Prostate gland (tissue), 2 donors: ENCODE results near the gene BNC2. TPM values are rescaled to one million over a fixed set of nuclear protein-coding genes. Genes with fewer than 3 reads are reported as not detected.

ENCODE experiments used
- DNase-seq: peaks from one replicate; pipeline ENCODE4 v3.0.0-alpha.2; 2019; ENCODE audit warnings: low spot score
- H3K27ac ChIP-seq, 2 donors: fragments of 200-600 bp; sonication (generic); 2 replicates each; pipeline ENCODE4 v1.5.1; 2017 to 2019
- H3K27me3 ChIP-seq: fragments of 200-600 bp; sonication (generic); replicated peaks from 2 replicates; pipeline ENCODE4 v1.5.1; 2019; ENCODE audit not compliant: insufficient read depth
- H3K36me3 ChIP-seq, 2 donors: fragments of 200-600 bp; sonication (generic); 1 replicate in 1 of 2; 2 replicates in 1 of 2; pipeline versions ENCODE4 v1.5.1 to v1.8.1; 2017 to 2019
- H3K4me1 ChIP-seq: fragments of 200-600 bp; sonication (generic); replicated peaks from 2 replicates; pipeline ENCODE4 v1.5.1; 2019
- H3K4me3 ChIP-seq, 2 donors: fragments of 200-600 bp; sonication (generic); 2 replicates each; pipeline ENCODE4 v1.5.1; 2017 to 2019
- H3K9me3 ChIP-seq: fragments of 200-600 bp; sonication (generic); 2 replicates; pipeline ENCODE4 v1.5.1; 2017
- CTCF ChIP-seq, 4 experiments: fragments of 200-600 bp in 2 of 4; fragments of 450-650 bp in 2 of 4; sonication (generic) in 2 of 4; IDR thresholded peaks; 1 replicate in 3 of 4; 2 replicates in 1 of 4; pipeline ENCODE4 v1.5.1; 2016 to 2019; ENCODE audit warnings: antibody characterized with exemption in 4 of 4, mild to moderate bottlenecking in 2 of 4, moderate library complexity in 2 of 4
- POLR2A ChIP-seq: fragments of 450-650 bp; IDR thresholded peaks from one replicate; pipeline ENCODE4 v1.6.1; 2016; ENCODE audit warnings: antibody characterized with exemption, mild to moderate bottlenecking
- POLR2AphosphoS5 ChIP-seq: sonication (generic); formaldehyde crosslinking; IDR thresholded peaks from one replicate; pipeline ENCODE4 v1.6.1; 2017; ENCODE audit warnings: antibody characterized with exemption
- WGBS: methylation state at CpG from one replicate; pipeline ENCODE4 v1.1.5; 2018; 5-methylcytosine and 5-hydroxymethylcytosine counted together
- intact Hi-C: fragments of 100-400 bp; cut with DNase I; formaldehyde crosslinking; loops from one replicate; pipeline ENCODE4 v1.14.2; 2022
- total RNA-seq, 2 donors: library from RNA; depleted of rRNA; stranded (reverse); fragments of >200 nt; gene quantifications; one replicate each; pipeline ENCODE4 v1.1.0, GENCODE V29; 2016

The BNC2 gene
- total RNA-seq, 2 donors from 2014 or later: 4.9 to 37.2 TPM

- intact Hi-C loops: no loop called here
- Histone ChIP-seq H3K27ac (no peak overlapping the region), H3K9me3 (no peaks in the 10 kb centered on the region), H3K4me1 (no peaks in the 10 kb centered on the region), H3K4me3 (no peak overlapping the region), H3K27me3 (no peaks in the 10 kb centered on the region), H3K36me3 (no peaks in the 10 kb centered on the region)
- no peak for DNase-seq
- 81% methylated on average over 10 of the region's 10 CpGs for WGBS
- TF ChIP-seq POLR2A (no peak), CTCF (IDR thresholded peaks at IDR 0.05) (no peak), POLR2AphosphoS5 (no peak)
Observed at GRCh38 chr9:16679327-16679821, 191.1 kb downstream of the BNC2 start.

GRCh38 chr9:16676519-16676918 lies 194.0 kb downstream of the BNC2 start:
- intact Hi-C loops: no loop called here
- Histone ChIP-seq H3K36me3 (no peaks in the 10 kb centered on the region), H3K4me3 (no peak overlapping the region), H3K27ac (no peak overlapping the region), H3K9me3 (no peaks in the 10 kb centered on the region), H3K27me3 (no peaks in the 10 kb centered on the region), H3K4me1 (no peaks in the 10 kb centered on the region)
- DNase-seq: no peak
- TF ChIP-seq POLR2AphosphoS5 (no peak), CTCF (IDR thresholded peaks at IDR 0.05) (no peak), POLR2A (no peak)
- 72% methylated on average over 3 of the region's 3 CpGs for WGBS

DNA sequence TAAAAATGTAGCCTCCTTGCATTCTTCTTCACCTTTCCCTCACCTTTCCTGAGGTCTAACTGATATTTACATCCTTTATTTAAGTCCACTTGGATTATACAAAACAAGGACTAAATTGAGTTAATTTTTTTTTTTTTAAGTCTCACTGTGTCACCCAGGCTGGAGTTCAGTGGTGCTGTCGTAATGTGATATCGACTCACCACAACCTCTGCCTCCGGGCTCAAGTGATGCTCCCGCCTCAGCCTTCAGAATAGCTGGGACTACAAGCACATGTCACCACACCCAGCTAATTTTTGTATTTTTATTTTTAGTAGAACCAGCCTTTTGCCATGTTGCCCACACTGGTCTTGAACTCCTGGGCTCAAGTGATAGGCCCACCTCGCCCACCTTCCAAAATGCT lies 195.3 kb downstream of the BNC2 start:
- WGBS: 96% methylated on average over 5 of the region's 5 CpGs
- Histone ChIP-seq H3K9me3 (no peaks in the 10 kb centered on the region), H3K27ac (no peak overlapping the region), H3K4me1 (no peaks in the 10 kb centered on the region), H3K4me3 (no peak overlapping the region), H3K27me3 (no peaks in the 10 kb centered on the region), H3K36me3 (no peaks in the 10 kb centered on the region)
- intact Hi-C loops: no loop called here
- TF ChIP-seq CTCF (IDR thresholded peaks at IDR 0.05) (no peak), POLR2A (no peak), POLR2AphosphoS5 (no peak)
- DNase-seq: no peak

- Histone ChIP-seq H3K36me3 (no peaks in the 10 kb centered on the region), H3K4me1 (no peaks in the 10 kb centered on the region), H3K4me3 (no peak overlapping the region), H3K27ac (no peak overlapping the region), H3K27me3 (no peaks in the 10 kb centered on the region), H3K9me3 (no peaks in the 10 kb centered on the region)
- DNase-seq: no peak
- intact Hi-C loops: no loop called here
- TF ChIP-seq CTCF (IDR thresholded peaks at IDR 0.05): no peak
- no peak for TF ChIP-seq POLR2A
- no peak for TF ChIP-seq POLR2AphosphoS5
Observed at GRCh38 chr9:16673171-16673570, 197.3 kb downstream of the BNC2 start.

DNA sequence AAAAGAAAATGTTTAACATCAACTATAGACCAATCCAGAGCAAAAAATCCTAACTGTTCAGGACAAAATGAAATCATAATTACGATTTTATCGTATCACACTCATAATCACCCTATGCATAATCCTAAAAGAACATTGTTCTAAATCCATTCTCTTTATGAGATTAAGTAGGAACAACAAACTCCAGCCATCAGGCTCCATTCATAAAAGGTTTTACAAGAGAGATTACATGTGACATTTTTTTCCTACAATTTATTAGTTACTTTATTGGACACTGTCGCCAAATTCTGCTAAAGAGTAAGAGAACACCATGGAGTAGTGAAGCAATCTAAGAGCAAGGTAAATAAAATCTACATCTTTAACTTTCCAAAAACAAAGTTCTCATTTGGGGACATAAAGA lies 198.0 kb downstream of the BNC2 start:
- Histone ChIP-seq H3K9me3 (no peaks in the 10 kb centered on the region), H3K4me3 (no peak overlapping the region), H3K27me3 (no peaks in the 10 kb centered on the region), H3K4me1 (no peaks in the 10 kb centered on the region), H3K27ac (no peak overlapping the region), H3K36me3 (no peaks in the 10 kb centered on the region)
- intact Hi-C loops: no loop called here
- 14% methylated on average over 3 of the region's 3 CpGs for WGBS
- no peak for DNase-seq
- TF ChIP-seq CTCF (IDR thresholded peaks at IDR 0.05): no peak
- peak; percentile 52 for TF ChIP-seq POLR2AphosphoS5
